ENCODE measurements around the gene VDAC1. TPM values are rescaled to one million over a fixed set of nuclear protein-coding genes. Genes with fewer than 3 reads are reported as not detected.

VDAC1 gene
- total and polyA plus RNA-seq, 10 of the 15 experiments (the other 5 are each of a cell fraction or from before 2014, with no cell fraction given), result 245 to 488 (median 349) TPM

GRCh38 chr5:134022333-134022732 is 17.6 kb upstream of the VDAC1 start:
- SMC1A ChIA-PET (ENCODE audit: uncharacterized antibody, unreplicated experiment), result no interaction called here
- CTCF ChIA-PET, result no interaction called here

More at GRCh38 chr5:134022333-134022732, 17.6 kb upstream of the VDAC1 start:
- H3K4me1 ChIP-seq (ENCODE audit: control insufficient read depth, insufficient read depth, low read length), result no peaks in the 10 kb centered on the region
- H3K9ac ChIP-seq (ENCODE audit: control insufficient read depth, insufficient read depth, low read length), result no peak overlapping the region
- H3K27me3 ChIP-seq (replicated peaks in 1 of 2; ENCODE audit: control insufficient read depth in 2 of 2, insufficient read depth in 2 of 2, low read length in 1 of 2), result no peaks in the 10 kb centered on the region; a peak in 2 of 4 replicates
- no peak for DNase-seq (ENCODE audit: low read depth, low spot score)
- FAIRE-seq, result no peak
- intact Hi-C loops (cut with micrococcal nuclease; ENCODE audit: unreplicated experiment) (no loop called here), in situ Hi-C loops (cut with MboI) (no loop called here)
- no peak overlapping the region for H3K27ac ChIP-seq (ENCODE audit: control insufficient read depth, insufficient read depth)
- ChIA-PET RAD21 (ENCODE audit: unreplicated experiment) (no interaction called here), POLR2A (interaction anchor here (0.7 kb wide), 1 partner anchor 201 kb away, joined by 3 read pairs; no protein-coding TSS in a partner anchor)
- no peak overlapping the region for H3K4me2 ChIP-seq (ENCODE audit: control insufficient read depth, insufficient read depth)
- 38% methylated on average over 4 of the region's 4 CpGs for WGBS (ENCODE audit: insufficient coverage, insufficient replicate concordance, low lambda C conversion rate, missing lambda C conversion rate)
- no peak for TF ChIP-seq SREBF1 (IDR thresholded peaks at IDR 0.05; ENCODE audit: low read length)
- no peak for TF ChIP-seq MYC (IDR thresholded peaks at IDR 0.05; ENCODE audit: insufficient read depth, insufficient read length, insufficient replicate concordance, low read length, severe bottlenecking)
- TF ChIP-seq ATF7 (IDR thresholded peaks at IDR 0.05; ENCODE audit: low read depth), result no peak
- TF ChIP-seq ESRRA (IDR thresholded peaks at IDR 0.05; ENCODE audit: low read length), result no peak
- no peak for TF ChIP-seq RELA (IDR thresholded peaks at IDR 0.05; ENCODE audit: borderline replicate concordance, partially characterized antibody)
- no peak for TF ChIP-seq CHD4 (IDR thresholded peaks at IDR 0.05)
- no peak for TF ChIP-seq HDAC6 (IDR thresholded peaks at IDR 0.05; ENCODE audit: unreplicated experiment)
- TF ChIP-seq PML (IDR thresholded peaks at IDR 0.05; ENCODE audit: low read length), result no peak
- no peak for TF ChIP-seq MYB (IDR thresholded peaks at IDR 0.05; ENCODE audit: borderline replicate concordance, low read depth, low read length)
- no peak for TF ChIP-seq RAD21 (IDR thresholded peaks at IDR 0.05; ENCODE audit: insufficient read depth, low read depth, low read length)
- TF ChIP-seq POLR2AphosphoS2 (IDR thresholded peaks at IDR 0.05; ENCODE audit: low read depth, low read length), result no peak
- TF ChIP-seq MEF2A (IDR thresholded peaks at IDR 0.05; ENCODE audit: insufficient read depth, low read depth, low read length), result no peak
- no peak for TF ChIP-seq CEBPB (IDR thresholded peaks at IDR 0.05; ENCODE audit: borderline replicate concordance in 1 of 2, low read depth in 2 of 2, low read length in 2 of 2)
- no peak for TF ChIP-seq ZBED1 (IDR thresholded peaks at IDR 0.05; ENCODE audit: borderline replicate concordance)
- TF ChIP-seq ZNF592 (IDR thresholded peaks at IDR 0.05), result no peak
- TF ChIP-seq EGR1 (IDR thresholded peaks at IDR 0.05; ENCODE audit: borderline replicate concordance in 1 of 2, low read depth in 2 of 2, low read length in 2 of 2), result no peak
- no peak for TF ChIP-seq HDAC2 (IDR thresholded peaks at IDR 0.05)
- no peak for TF ChIP-seq CBX3 (IDR thresholded peaks at IDR 0.05; ENCODE audit: borderline replicate concordance, low read depth)
- no peak for TF ChIP-seq RBBP5 (conservative IDR thresholded peaks at IDR 0.05)
- H3K36me3 ChIP-seq (ENCODE audit: control insufficient read depth in 2 of 2, insufficient read depth in 2 of 2, low read length in 1 of 2), result no peaks in the 10 kb centered on the region
- H4K20me1 ChIP-seq (ENCODE audit: control insufficient read depth, insufficient read depth), result no peaks in the 10 kb centered on the region
- no TSS peak for BruUV-seq (replicated peaks)
- H3K4me3 ChIP-seq, result no peak overlapping the region
- ATAC-seq, result no peak
- no peaks in the 10 kb centered on the region for H3K79me2 ChIP-seq (ENCODE audit: control insufficient read depth, insufficient read depth, low read length)
- no peaks in the 10 kb centered on the region for H3K9me3 ChIP-seq (replicated peaks; ENCODE audit: control insufficient read depth, insufficient read depth, low read length)
- no peak overlapping the region for H2AFZ ChIP-seq (ENCODE audit: control insufficient read depth, low read depth, low read length)
